ENCODE measurements around the gene SURF1. TPM values are rescaled to one million over a fixed set of nuclear protein-coding genes. Genes with fewer than 3 reads are reported as not detected.

SURF1 gene
- total RNA-seq, 3 donors from 2014 or later, result 45.9 to 61.4 (median 46.8) TPM

- peaks cover 5% of the 10 kb centered on the region for H3K36me3 ChIP-seq
- intact Hi-C loops (cut with DNase I; ENCODE audit: low total_unique reads), result no loop called here
- no peaks in the 10 kb centered on the region for H3K9me3 ChIP-seq
- H3K4me3 ChIP-seq, result no peak overlapping the region
- no peaks in the 10 kb centered on the region for H3K27me3 ChIP-seq
- DNase-seq (ENCODE audit: low spot score in 2 of 2), result no peak
- H3K4me1 ChIP-seq, result peaks cover 0 to 18% of the 10 kb centered on the region in 2 donors
- no peak overlapping the region for H3K27ac ChIP-seq
- TF ChIP-seq POLR2A (IDR thresholded peaks at IDR 0.05), result no peak
- no peak for TF ChIP-seq POLR2AphosphoS5 (IDR thresholded peaks at IDR 0.05)
- TF ChIP-seq CTCF (IDR thresholded peaks at IDR 0.05), result no peak
These were observed 11.3 kb downstream of the SURF1 start for GRCh38 chr9:133344979-133345378.

GRCh38 chr9:133344071-133344470, 12.2 kb downstream of the SURF1 start:
- no peak overlapping the region for H3K4me3 ChIP-seq
- no peaks in the 10 kb centered on the region for H3K27me3 ChIP-seq
- H3K27ac ChIP-seq, result no peak overlapping the region
- H3K4me1 ChIP-seq, result peaks cover 0 to 11% of the 10 kb centered on the region in 2 donors
- intact Hi-C loops (cut with DNase I; ENCODE audit: low total_unique reads), result no loop called here
- H3K9me3 ChIP-seq, result no peaks in the 10 kb centered on the region
- DNase-seq (ENCODE audit: low spot score in 2 of 2), result no peak
- H3K36me3 ChIP-seq, result peaks cover 5% of the 10 kb centered on the region
- TF ChIP-seq CTCF (IDR thresholded peaks at IDR 0.05) (no peak), POLR2AphosphoS5 (IDR thresholded peaks at IDR 0.05) (no peak), POLR2A (IDR thresholded peaks at IDR 0.05) (no peak)

GRCh38 chr9:133342570-133342969, 13.7 kb downstream of the SURF1 start:
- Histone ChIP-seq H3K4me3 (no peak overlapping the region), H3K4me1 (peaks cover 0 to 9% of the 10 kb centered on the region in 2 donors), H3K9me3 (no peaks in the 10 kb centered on the region), H3K27ac (no peak overlapping the region), H3K36me3 (peaks cover 5% of the 10 kb centered on the region), H3K27me3 (no peaks in the 10 kb centered on the region)
- intact Hi-C loops (cut with DNase I; ENCODE audit: low total_unique reads), result no loop called here
- DNase-seq (ENCODE audit: low spot score in 2 of 2), result no peak
- TF ChIP-seq CTCF (IDR thresholded peaks at IDR 0.05) (no peak), POLR2A (IDR thresholded peaks at IDR 0.05) (no peak), POLR2AphosphoS5 (IDR thresholded peaks at IDR 0.05) (no peak)

GRCh38 chr9:133342069-133342406, 14.2 kb downstream of the SURF1 start:
- Histone ChIP-seq H3K4me1 (peaks cover 0 to 9% of the 10 kb centered on the region in 2 donors), H3K9me3 (no peaks in the 10 kb centered on the region), H3K27ac (no peak overlapping the region), H3K36me3 (peaks cover 5% of the 10 kb centered on the region), H3K4me3 (no peak overlapping the region), H3K27me3 (no peaks in the 10 kb centered on the region)
- intact Hi-C loops (cut with DNase I; ENCODE audit: low total_unique reads), result no loop called here
- no peak for TF ChIP-seq POLR2A (IDR thresholded peaks at IDR 0.05)
- TF ChIP-seq CTCF (IDR thresholded peaks at IDR 0.05), result no peak
- TF ChIP-seq POLR2AphosphoS5 (IDR thresholded peaks at IDR 0.05), result no peak
- no peak for DNase-seq (ENCODE audit: low spot score in 2 of 2)

- Histone ChIP-seq H3K36me3 (peaks cover 5% of the 10 kb centered on the region), H3K27ac (no peak overlapping the region), H3K9me3 (no peaks in the 10 kb centered on the region), H3K27me3 (no peaks in the 10 kb centered on the region), H3K4me1 (peaks cover 0 to 6% of the 10 kb centered on the region in 2 donors), H3K4me3 (no peak overlapping the region)
- no peak for DNase-seq (ENCODE audit: low spot score in 2 of 2)
- intact Hi-C loops (cut with DNase I; ENCODE audit: low total_unique reads), result no loop called here
- TF ChIP-seq POLR2A (IDR thresholded peaks at IDR 0.05) (no peak), CTCF (IDR thresholded peaks at IDR 0.05) (no peak), POLR2AphosphoS5 (IDR thresholded peaks at IDR 0.05) (no peak)
These were observed 14.8 kb downstream of the SURF1 start for GRCh38 chr9:133341369-133342068.
